ENCODE results near the gene RAB40C.

DNA sequence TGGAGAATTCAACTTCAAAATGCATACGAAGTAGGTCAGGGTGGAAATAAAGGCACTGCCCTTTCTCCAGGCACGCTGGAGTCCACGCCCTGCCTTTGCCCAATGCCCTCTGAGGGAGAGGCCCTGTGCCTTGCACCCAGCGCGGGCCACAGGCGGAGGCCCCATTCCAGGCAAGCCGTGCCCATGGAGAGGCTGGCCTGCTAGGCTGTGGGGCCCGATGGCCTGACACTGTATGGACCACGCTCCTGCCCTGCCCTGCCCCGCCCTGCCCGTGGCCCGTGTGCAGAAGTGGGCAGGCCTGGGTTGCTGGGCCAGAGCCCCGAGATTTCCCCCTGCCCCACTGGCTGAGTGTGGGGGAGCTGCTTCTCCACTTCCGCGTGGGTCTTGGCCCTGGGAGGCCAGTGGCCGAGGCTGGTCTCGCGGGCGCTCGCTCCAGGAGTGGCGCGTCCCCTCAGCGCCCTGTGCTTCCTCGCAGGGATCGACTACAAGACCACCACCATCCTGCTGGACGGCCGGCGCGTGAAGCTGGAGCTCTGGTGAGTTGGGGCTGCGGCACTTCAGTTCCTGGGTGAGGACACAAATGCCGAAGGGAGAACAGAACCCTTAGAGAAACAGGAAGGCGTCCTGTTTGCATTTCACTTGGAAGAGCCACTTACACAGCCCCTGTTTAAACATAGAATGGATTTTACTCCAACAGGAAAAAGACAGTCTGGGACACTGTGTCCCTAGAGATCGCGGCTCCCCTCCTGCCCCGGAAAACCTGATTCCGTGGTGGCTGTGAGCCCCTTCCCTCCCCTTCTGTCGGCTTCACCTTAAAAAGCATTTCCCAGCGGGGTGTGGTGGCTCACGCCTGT, 27.1 kb downstream of the RAB40C start:
- TF ChIP-seq, protein P1, sequence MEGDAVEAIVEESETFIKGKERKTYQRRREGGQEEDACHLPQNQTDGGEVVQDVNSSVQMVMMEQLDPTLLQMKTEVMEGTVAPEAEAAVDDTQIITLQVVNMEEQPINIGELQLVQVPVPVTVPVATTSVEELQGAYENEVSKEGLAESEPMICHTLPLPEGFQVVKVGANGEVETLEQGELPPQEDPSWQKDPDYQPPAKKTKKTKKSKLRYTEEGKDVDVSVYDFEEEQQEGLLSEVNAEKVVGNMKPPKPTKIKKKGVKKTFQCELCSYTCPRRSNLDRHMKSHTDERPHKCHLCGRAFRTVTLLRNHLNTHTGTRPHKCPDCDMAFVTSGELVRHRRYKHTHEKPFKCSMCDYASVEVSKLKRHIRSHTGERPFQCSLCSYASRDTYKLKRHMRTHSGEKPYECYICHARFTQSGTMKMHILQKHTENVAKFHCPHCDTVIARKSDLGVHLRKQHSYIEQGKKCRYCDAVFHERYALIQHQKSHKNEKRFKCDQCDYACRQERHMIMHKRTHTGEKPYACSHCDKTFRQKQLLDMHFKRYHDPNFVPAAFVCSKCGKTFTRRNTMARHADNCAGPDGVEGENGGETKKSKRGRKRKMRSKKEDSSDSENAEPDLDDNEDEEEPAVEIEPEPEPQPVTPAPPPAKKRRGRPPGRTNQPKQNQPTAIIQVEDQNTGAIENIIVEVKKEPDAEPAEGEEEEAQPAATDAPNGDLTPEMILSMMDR (IDR thresholded peaks at IDR 0.05; ENCODE audit: borderline replicate concordance, extremely low read depth, low read length, poor library complexity, severe bottlenecking) = no peak
- no peak for TF ChIP-seq EZH2 (IDR thresholded peaks at IDR 0.05; ENCODE audit: borderline replicate concordance, low read depth, low read length, severe bottlenecking)

All from DND-41 (cell line).